Measurements from ENCODE around the gene HPSE2. TPM values are rescaled to one million over a fixed set of nuclear protein-coding genes. Genes with fewer than 3 reads are reported as not detected.

Gene HPSE2
- total RNA-seq, 1 experiment from 2014 or later, result not detected

GRCh38 chr10:98953251-98953650 is 282.4 kb downstream of the HPSE2 start:
- no TSS peak for BruUV-seq (replicated peaks)
- TF ChIP-seq SIN3A (IDR thresholded peaks at IDR 0.05; ENCODE audit: borderline replicate concordance, insufficient read depth, low read depth, low read length) (no peak), POLR2AphosphoS5 (IDR thresholded peaks at IDR 0.05; ENCODE audit: low read depth, low read length) (no peak), TCF7L2 (IDR thresholded peaks at IDR 0.05; ENCODE audit: low read depth, low read length) (no peak), CTCF (IDR thresholded peaks at IDR 0.05) (no peak), REST (IDR thresholded peaks at IDR 0.05; ENCODE audit: insufficient read depth in 1 of 2, low read depth in 2 of 2, low read length in 1 of 2) (no peak)
- H3K9me3 ChIP-seq (ENCODE audit: control insufficient read depth, insufficient read depth, low read depth, low read length), result no peaks in the 10 kb centered on the region
- DNase-seq (ENCODE audit: low read depth, low spot score) (no peak), ATAC-seq (no peak)
- H3K36me3 ChIP-seq (ENCODE audit: control insufficient read depth, insufficient read depth, low read length), result no peaks in the 10 kb centered on the region
- no peaks in the 10 kb centered on the region for H3K4me1 ChIP-seq (ENCODE audit: control insufficient read depth, insufficient read depth, low read length)
- in situ Hi-C loops (cut with HindIII; ENCODE audit: low pct_unique_long_range_greater_than_20kb, low sequenced_read_pairs) (no loop called here), intact Hi-C loops (cut with micrococcal nuclease; ENCODE audit: unreplicated experiment) (no loop called here)
- ChIA-PET CTCF (no interaction called here), POLR2A (no interaction called here)
- no peaks in the 10 kb centered on the region for H3K27me3 ChIP-seq (ENCODE audit: control insufficient read depth, insufficient read depth, low read length)
- no peak overlapping the region for H3K27ac ChIP-seq (ENCODE audit: low read length)
- no peak overlapping the region for H3K4me3 ChIP-seq (ENCODE audit: low read depth in 2 of 2, low read length in 2 of 2)

- ATAC-seq (no peak), DNase-seq (ENCODE audit: low read depth, low spot score) (no peak)
- no peak overlapping the region for H3K4me3 ChIP-seq (ENCODE audit: low read depth in 2 of 2, low read length in 2 of 2)
- no peak overlapping the region for H3K27ac ChIP-seq (ENCODE audit: low read length)
- TF ChIP-seq CTCF (IDR thresholded peaks at IDR 0.05) (no peak), POLR2AphosphoS5 (IDR thresholded peaks at IDR 0.05; ENCODE audit: low read depth, low read length) (no peak), TCF7L2 (IDR thresholded peaks at IDR 0.05; ENCODE audit: low read depth, low read length) (no peak), REST (IDR thresholded peaks at IDR 0.05; ENCODE audit: insufficient read depth in 1 of 2, low read depth in 2 of 2, low read length in 1 of 2) (no peak), SIN3A (IDR thresholded peaks at IDR 0.05; ENCODE audit: borderline replicate concordance, insufficient read depth, low read depth, low read length) (no peak)
- CTCF ChIA-PET, result no interaction called here
- in situ Hi-C loops (cut with HindIII; ENCODE audit: low pct_unique_long_range_greater_than_20kb, low sequenced_read_pairs) (no loop called here), intact Hi-C loops (cut with micrococcal nuclease; ENCODE audit: unreplicated experiment) (no loop called here)
- no peaks in the 10 kb centered on the region for H3K4me1 ChIP-seq (ENCODE audit: control insufficient read depth, insufficient read depth, low read length)
- H3K27me3 ChIP-seq (ENCODE audit: control insufficient read depth, insufficient read depth, low read length), result no peaks in the 10 kb centered on the region
- H3K9me3 ChIP-seq (ENCODE audit: control insufficient read depth, insufficient read depth, low read depth, low read length), result no peaks in the 10 kb centered on the region
- BruUV-seq (replicated peaks), result no TSS peak
- no peaks in the 10 kb centered on the region for H3K36me3 ChIP-seq (ENCODE audit: control insufficient read depth, insufficient read depth, low read length)
- POLR2A ChIA-PET, result no interaction called here
Measured at GRCh38 chr10:98951269-98952000, 284.2 kb downstream of the HPSE2 start.
